ENCODE measurements around the gene AP2A2. TPM values are rescaled to one million over a fixed set of nuclear protein-coding genes. Genes with fewer than 3 reads are reported as not detected.

AP2A2 gene
- total RNA-seq, 2 experiments from 2014 or later, result 24.9 to 43.0 TPM

- CTCF ChIA-PET (ENCODE audit: unreplicated experiment), result no interaction called here
- no peak overlapping the region for H3K4me2 ChIP-seq (ENCODE audit: low read length)
- no peak for TF ChIP-seq CTCF (conservative IDR thresholded peaks at IDR 0.05; ENCODE audit: low read length)
- TF ChIP-seq EZH2phosphoT487 (IDR thresholded peaks at IDR 0.05; ENCODE audit: borderline replicate concordance, low read depth, low read length), result no peak
Observed at GRCh38 chr11:921921-922678, 3.6 kb upstream of the AP2A2 start.

GRCh38 chr11:923691-924405 is 1.8 kb upstream of the AP2A2 start:
- H3K27ac ChIP-seq (ENCODE audit: low read depth, low read length, poor library complexity, severe bottlenecking), result no peak overlapping the region
- peaks cover 9% of the 10 kb centered on the region; the same call in 1 of the 2 replicates for H3K36me3 ChIP-seq (ENCODE audit: insufficient read depth, low read length)
- H3K4me3 ChIP-seq (ENCODE audit: low read depth, low read length, poor library complexity, severe bottlenecking), result no peak overlapping the region
- no peaks in the 10 kb centered on the region for H3K9me2 ChIP-seq (ENCODE audit: insufficient read depth, low read length)
- ChIA-PET POLR2A (no interaction called here), CTCF (ENCODE audit: unreplicated experiment) (no interaction called here)
- peaks cover 24% of the 10 kb centered on the region for H3K4me1 ChIP-seq (ENCODE audit: insufficient read depth, low read length, poor library complexity, severe bottlenecking)
- no peak overlapping the region for H3K4me2 ChIP-seq (ENCODE audit: low read length)
- no peaks in the 10 kb centered on the region for H3K9me3 ChIP-seq (ENCODE audit: low read length)
- BruUV-seq (replicated peaks), result no TSS peak
- DNase-seq (ENCODE audit: low spot score), result no peak
- no peak overlapping the region for H2AFZ ChIP-seq (ENCODE audit: low read length)
- intact Hi-C loops (cut with micrococcal nuclease; ENCODE audit: unreplicated experiment), result no loop called here
- no peaks in the 10 kb centered on the region for H4K20me1 ChIP-seq (ENCODE audit: insufficient read depth, low read length)
- no peak for TF ChIP-seq EZH2phosphoT487 (IDR thresholded peaks at IDR 0.05; ENCODE audit: borderline replicate concordance, low read depth, low read length)
- no peak for TF ChIP-seq CTCF (conservative IDR thresholded peaks at IDR 0.05; ENCODE audit: low read length)
- peaks cover 15% of the 10 kb centered on the region; the same call in 1 of the 2 replicates for H3K79me2 ChIP-seq (ENCODE audit: insufficient read depth, low read depth, low read length)

More at GRCh38 chr11:921921-922678, 3.6 kb upstream of the AP2A2 start:
- no TSS peak for BruUV-seq (replicated peaks)
- Histone ChIP-seq H3K36me3 (ENCODE audit: insufficient read depth, low read length) (0 out of 2 replicates have a peak, but pooled peaks cover 3% of the 10 kb centered on the region), H3K4me1 (ENCODE audit: insufficient read depth, low read length, poor library complexity, severe bottlenecking) (peaks cover 13% of the 10 kb centered on the region), H3K9me3 (ENCODE audit: low read length) (no peaks in the 10 kb centered on the region), H3K79me2 (ENCODE audit: insufficient read depth, low read depth, low read length) (peaks cover 9% of the 10 kb centered on the region; the same call in 1 of the 2 replicates), H3K4me3 (ENCODE audit: low read depth, low read length, poor library complexity, severe bottlenecking) (no peak overlapping the region), H4K20me1 (ENCODE audit: insufficient read depth, low read length) (no peaks in the 10 kb centered on the region), H2AFZ (ENCODE audit: low read length) (no peak overlapping the region), H3K9me2 (ENCODE audit: insufficient read depth, low read length) (no peaks in the 10 kb centered on the region), H3K27ac (ENCODE audit: low read depth, low read length, poor library complexity, severe bottlenecking) (no peak overlapping the region)
- POLR2A ChIA-PET, result no interaction called here
- intact Hi-C loops (cut with micrococcal nuclease; ENCODE audit: unreplicated experiment), result no loop called here
- DNase-seq (ENCODE audit: low spot score), result no peak

Data from OCI-LY7 (cell line).